HK-2 (cell line): ENCODE results near the gene PLEKHA7.
A peak's percentile ranks its signal among the peaks of the same experiment; 100 is the strongest.

Experiments
- DNase-seq: peaks from one replicate; pipeline ENCODE4 v3.0.0-alpha.2; 2018; ENCODE audit not compliant: unreplicated experiment

PLEKHA7 gene

DNA sequence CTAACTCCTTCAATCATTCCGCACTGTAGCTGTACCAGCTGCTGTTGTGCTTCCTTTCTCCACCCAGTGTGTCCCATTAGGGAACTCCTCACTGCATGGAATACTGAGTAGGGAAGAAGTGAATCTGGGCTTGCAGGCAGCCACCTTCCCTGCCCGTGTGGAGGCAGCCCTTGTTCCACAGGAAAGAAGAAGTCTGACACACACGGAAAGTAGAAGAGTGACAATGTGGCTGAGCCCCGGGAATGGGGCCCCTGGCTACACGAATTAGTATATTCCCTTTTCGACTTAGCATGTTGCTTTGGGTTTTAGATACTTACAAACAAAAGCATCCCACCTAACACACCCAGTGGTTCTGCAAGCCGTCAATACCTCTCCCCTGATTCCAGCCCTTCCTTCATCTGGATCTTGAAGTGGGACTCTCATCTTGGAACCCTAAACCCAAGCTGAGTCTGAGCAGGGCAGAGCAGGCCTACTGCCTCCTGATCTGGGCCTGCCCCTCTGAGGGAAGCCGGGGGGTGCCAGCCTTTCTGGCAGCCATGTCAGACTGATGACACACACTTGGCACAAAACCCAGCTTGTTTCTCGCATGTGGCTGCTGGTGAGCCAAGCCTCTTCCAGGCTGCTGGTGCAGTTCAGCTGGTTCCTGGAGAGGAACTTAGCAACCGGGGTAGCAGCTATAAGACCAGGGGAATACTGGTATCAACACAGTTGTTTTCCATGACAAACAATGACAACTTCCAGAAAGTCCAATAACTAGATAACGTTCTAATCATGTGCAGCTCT lies 204.1 kb downstream of the PLEKHA7 start:
- DNase-seq = no peak

DNA sequence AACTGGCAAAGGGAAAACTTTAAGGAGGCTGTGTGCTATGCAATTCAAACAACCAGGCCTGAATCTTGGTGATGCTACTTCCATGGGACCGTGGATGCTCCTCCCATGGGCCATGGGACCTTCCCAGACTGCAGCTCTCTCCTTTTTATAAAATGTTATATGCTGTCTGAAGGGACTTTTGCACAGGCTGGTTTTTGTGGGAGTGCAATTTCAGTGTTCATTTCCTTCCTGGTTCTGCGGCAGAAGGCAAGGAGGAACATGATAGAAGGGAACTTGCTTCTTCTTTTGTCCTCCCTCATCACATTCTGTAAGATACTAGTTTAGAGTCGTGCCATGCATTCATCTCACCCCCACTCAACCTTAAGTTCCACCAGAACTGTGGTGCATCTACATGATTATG lies 206.9 kb downstream of the PLEKHA7 start:
- no peak for DNase-seq

DNA sequence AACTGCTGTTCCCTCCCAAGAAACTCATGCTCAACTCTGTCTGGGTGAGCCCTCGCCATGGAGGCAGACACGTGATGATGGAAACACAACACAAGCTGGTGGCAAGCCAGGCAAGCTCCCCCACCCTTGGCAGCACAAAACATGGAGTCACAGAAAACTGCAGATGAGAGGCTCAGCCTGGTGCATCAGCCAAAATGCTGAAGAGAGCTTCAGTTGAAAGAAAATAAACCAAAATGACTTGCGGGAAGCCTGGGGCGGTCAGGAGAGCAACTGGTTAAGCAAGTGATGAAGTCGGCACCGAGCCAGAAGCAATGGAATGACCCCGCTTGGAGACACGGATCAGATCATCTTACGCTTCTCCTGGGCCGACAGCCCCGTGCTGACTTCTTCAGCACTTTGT lies 207.4 kb downstream of the PLEKHA7 start:
- DNase-seq = no peak

DNA sequence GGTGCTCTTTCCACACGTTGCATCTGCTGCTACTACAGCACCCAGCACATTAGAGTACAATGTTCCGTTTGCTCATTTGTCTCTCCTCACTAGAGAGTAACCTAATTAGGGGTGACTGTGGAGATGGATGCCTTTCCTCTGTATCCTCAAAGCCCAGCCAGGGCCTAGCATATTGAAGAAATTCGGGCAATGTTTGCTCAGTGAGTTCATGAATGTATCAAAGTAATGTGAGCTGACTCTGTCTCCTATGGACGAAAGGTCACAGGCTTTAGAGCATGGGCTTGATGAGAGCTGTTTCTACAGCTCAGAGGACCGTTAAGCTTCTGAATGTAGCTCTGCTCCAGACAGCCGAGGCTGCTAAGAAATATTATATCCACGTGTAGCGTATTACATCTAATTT lies 208.3 kb downstream of the PLEKHA7 start:
- no peak for DNase-seq

DNA sequence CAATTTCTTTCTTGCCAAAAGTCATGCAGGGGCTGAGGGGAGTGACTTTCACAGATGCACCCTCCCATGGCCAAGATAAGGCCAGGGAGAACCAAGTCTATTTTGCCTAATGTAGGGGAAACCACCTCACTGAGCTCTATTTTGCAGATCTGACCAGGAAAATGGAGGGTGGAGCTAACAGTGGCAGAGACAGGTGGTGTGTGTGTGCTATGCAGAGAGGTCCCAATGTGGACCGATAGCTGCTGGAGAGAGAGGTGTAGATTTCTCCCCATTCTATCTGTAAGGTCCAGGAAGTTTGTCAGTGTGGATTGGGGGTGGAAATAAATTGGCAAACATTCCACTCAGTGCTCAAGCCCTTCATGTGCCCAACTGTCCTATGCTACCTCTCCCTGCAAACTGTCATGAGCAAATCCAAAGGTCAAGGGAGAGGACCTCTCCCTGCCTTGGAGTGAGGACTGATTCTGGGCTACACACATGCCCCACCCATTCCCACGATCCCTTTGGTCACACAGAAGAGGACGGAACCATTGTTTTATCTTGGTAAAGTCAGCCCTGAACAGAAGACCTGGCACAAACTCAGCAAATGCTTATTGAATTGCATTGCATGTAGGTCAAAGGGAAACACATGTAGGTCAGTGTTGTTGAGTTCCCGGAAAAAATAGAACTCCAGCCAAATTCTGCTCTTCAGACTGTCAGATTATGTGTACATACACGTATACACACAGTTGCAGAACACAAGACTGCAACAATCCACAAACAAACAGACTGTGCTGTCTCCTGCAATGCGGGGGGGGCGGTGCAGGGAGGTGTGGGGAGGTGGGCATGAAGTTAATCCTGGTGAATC lies 209.9 kb downstream of the PLEKHA7 start:
- no peak for DNase-seq

DNA sequence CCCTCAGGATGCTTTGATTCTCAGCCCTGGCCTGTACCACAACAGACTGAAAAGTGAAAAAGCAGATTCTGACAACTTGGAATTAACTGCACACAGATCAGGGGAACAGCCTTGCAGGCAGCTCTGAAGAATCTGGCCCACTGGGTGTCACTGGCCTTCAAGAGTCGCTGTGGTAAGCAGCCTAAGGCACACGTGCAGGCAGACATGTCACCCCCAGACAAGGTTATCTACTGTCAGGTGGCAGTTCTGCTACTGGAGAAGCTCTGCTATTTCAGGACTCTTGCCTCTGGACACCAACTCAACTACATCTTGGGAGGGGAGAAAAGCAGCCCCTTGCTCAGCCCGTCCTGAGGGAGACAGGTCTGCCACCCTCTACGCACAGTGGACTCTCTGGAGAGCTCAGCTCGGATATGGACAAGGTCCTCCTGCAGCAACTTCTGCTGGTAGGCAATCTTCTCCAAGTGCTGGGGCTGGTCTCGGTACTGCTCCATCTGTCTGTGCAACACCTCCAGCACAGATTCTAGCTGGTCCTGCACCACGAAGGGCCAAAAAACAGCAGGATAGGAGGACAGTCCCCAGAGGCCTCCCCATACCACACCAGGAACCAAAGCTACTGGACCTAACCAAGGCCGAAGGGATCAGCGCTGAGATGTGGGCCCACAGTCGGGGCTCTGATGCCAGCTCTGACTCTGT lies 212.8 kb downstream of the PLEKHA7 start:
- DNase-seq = no peak

DNA sequence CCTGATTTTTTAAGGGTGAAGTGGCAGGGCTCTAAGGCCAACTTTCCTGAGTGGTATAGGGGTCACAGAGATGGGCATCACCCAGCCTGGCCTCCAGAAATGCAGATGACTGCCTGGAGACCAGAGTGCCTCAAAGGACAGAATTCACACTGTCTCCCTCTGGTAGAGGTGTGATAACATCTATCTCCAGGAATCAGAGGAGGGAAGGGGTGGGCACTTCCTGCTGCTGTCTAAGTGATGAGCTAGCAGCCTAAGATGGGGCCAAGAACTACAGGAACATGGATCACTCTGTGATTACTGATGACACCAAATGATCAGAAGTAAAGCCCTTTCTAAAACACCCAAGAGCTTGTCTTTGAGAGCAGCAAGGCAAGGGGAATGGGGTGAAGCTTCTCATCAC lies 213.8 kb downstream of the PLEKHA7 start:
- no peak for DNase-seq

DNA sequence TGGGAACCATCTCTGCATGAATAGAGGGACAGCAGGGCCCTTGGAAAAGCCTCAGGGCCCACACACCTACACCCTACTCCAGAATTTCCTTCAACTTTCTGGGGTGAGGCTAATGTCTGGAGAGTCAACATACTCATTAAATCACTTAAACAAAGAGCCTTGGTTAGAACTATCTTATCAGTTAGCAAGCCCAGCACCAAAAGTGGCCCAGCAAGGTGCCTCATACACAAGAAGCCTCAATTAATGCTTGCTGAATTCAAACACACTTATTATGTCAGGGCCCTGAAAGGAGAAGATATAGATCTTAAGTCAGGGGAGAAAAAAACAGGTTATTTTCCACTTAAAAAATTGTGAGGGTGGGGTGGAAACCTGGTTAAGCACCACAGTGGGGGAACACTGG lies 214.3 kb downstream of the PLEKHA7 start:
- no peak for DNase-seq

DNA sequence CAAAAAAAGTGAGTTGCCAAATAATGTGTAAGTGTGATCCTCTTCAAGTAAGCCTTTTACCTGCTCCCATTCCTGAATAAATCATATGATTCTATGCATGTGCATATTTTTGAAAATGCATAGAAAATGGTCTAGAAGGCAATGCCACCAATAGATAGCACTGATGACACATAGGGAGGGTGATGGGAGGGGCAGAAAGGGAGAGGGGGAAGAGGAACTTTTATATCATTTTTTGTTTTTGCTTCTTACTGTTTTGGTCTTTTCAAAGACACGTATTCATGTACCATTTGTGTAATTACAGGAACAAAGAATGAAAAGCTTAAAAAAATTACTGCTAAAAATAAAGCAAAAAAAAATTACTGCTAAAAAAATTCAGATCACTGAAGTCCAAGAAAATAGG lies 215.0 kb downstream of the PLEKHA7 start:
- DNase-seq = no peak

DNA sequence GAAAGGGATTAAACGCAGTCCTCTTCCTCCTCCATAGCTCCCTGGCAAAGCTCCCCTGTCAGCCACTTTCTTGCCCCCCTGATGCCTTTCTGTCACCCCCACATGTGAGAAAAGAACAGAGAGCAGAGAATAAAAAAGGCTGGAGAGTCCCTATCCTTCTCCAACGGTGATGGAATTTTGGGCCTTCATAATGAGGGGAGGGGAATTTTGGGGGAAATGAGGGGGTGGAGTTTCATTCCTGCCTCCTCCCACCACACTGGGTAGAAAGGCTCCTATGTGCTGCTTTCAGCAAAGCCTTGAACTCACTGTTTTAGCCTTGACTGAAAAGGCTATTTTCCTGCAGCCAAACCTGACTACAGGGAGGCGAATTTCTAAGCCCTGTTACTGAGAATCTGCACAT lies 216.4 kb downstream of the PLEKHA7 start:
- no peak for DNase-seq

DNA sequence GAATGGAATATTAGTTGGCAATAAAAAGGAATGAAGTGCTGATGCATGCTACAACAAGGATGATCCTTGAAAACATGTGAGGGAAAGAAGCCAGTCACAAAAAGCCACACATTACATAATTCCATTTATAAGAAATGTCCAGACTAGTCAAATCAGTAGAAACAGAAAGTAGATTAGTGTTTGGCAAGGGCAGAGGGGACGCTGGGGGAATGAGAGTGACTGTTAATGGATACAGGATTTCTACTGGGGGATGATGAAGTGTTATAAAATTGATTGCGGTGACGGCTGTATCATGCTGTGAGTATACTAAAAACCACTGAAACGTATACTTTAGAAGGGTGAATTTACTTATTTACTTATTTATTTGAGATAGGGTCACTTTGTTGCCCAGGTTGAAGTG lies 217.9 kb downstream of the PLEKHA7 start:
- DNase-seq = no peak

DNA sequence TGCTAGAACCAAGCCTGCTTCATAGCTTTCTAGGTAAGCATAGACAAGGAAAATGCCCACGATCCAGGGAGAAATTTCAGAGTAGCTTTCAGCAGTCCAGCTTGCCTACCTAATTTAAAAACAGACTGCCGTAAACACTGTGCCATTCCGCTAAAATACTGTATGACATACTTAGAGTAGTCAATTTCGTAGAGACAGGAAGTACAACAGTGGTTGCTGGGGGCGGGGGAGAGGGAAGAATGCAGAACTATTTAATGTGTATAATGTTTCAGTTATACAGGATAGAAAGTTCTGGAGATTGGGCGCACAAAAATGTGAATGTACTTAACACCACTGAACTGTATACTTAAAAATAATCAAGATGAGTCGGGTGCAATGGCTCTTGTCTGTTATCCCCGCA lies 219.1 kb downstream of the PLEKHA7 start:
- no peak for DNase-seq

DNA sequence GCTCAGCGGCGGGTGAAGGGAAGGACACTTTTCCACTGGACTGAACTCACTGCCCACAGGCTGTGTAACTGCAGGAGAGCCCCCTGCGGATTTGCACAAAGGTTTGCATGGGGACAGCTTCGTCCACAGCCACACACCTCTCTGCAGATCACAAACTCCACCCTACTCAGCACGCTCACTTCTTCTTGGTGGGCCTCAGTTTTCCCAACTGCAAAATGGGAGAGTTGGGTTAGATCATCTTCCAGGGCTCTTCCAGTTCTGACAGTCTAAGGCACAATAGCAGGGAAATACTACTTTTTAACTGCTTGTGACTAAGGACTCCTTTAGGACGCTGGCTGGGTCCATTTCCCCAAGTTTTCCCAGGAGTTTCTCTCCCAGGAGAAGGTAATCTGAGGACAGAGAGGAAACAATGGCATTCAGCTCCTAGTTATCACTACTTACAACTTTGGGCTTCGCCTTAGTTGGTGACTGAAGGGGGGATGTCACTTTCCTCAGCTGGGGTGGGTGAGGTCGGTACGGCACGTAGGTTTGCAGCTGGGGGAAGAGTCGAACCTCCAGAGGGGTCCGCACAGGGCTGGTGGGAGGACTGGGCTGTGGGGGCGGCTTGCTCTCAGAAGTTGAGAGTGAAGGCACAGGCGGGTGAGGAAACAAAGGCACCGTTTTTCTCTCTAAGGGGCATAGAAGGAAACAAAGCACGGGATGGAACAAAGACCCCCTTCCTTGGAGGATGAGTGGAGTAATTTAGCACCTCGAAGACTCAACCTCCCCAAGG lies 220.0 kb downstream of the PLEKHA7 start:
- DNase-seq = no peak

DNA sequence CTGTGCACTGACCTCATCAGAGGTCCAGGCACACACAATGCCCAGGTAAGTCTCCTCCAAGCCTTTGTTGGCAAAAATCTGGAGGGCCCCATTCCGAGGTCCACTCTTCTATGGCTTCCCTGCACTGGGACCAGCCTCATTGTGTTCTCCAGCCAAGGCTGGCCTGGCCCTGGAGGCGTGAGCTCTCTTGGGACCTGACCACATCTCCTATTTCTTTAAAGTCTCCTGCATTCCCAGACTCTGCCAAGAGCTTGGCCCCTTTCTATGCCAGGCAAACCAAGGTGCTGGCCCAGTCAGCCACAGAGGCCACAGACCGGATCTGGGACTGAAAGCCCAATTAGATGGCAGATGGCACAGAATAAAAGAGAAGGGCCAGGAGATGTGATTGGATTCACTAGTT lies 220.7 kb downstream of the PLEKHA7 start:
- no peak for DNase-seq

DNA sequence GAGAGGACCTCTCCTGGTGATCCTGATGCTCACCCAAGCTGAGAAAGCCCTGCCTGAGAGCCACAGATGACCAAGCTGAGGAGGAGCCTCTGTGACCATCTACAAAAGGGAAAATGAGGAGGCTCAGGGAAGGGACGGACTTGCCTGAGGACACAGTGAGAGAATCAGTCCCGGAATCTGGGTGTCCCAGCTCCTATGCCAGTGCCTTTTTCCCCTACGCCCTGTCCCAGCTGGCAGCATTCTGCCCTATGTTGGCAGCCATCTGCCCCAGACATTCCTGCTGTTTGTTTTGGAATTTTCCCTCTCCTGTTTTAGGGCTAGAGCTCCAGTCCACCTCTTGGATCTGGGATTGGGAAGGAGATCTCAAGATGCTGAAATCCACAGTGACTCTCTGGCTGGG lies 221.2 kb downstream of the PLEKHA7 start:
- no peak for DNase-seq

DNA sequence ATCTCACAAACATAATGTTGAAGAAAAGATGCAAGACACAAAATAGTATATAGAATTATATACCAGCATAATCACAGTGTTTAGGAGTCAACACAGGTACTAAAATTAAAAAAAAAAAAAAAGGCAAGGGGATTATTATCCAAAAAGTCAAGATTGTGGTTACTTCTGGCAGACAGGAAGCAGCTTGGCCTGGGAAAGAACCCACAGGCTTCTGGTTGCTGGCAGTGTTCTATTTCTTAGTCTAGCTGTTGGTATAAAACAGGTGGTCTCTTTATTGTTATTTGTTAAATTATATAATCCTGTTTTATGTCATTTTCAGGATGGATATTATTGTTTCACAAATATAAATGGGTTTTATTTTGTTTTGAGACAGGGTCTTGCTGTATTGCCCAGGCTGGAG lies 221.8 kb downstream of the PLEKHA7 start:
- no peak for DNase-seq

DNA sequence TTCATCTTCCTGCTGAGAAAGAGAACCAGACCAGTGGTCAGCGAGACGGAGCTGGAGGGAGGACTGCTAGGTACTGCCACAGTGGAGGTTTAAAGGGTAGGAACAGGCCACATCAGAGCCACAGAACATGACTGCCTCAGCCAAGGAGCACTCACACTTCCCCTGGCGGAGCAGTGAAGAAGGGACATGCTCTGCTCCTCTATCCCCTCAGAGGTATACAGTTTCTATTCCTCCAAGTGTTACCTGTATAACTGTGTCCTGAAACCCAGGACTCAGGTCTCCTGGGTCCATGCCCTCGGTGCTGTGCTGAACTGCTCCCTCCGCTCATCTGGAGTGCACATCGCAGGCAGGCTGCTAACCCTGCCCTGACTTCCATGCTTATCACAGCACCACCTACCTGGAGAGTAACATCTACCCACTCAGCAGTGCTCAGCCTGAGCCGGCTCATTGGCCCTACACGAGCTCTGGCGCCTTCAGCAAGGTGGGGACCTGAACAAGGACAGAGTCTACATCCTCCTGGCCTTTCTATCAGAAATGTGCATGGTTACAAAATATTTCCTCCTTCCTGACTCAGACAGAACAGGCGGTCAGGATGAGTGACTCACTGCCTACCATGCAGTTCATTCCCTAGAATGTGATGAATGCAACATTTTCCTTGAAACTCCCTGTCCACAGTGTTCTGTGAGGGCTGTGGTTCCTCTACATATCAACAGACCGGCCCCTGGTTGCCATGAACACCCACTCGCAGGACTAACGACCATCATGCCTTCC lies 222.8 kb downstream of the PLEKHA7 start:
- DNase-seq = peak; percentile 48

DNA sequence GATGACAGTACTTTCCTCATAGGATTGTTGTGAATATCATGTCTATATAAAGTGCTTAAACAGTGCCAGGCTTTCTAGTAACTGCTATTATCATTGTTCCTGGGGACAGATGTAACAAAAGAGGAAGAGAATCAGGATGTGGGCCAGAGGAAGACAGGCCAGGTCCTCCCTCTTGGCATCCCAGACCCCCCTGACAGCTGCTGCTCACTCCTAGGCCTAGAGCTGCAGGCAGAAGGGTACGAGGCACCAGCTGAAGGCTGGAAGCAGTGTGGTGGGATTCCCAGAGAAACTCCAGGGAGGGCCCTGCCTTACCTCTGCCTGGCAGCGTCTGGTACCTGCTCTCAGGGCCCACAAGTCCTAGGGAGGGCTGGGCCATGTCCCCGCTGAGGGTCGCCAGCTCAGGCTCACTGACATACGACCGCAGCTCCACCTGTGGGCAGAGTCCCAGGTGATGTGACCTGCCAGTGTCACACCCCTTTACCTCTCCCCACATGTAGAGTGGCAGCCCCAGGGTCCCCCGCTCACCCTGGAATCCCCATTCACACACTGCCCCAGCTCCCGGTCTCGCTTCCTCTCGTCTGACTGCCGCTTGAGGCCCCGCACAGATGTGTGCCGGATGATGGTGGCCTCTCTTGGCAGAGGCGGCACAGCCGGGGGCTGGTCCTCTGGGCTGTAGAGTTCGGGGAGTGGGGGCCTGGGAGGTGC lies 223.6 kb downstream of the PLEKHA7 start:
- no peak for DNase-seq

DNA sequence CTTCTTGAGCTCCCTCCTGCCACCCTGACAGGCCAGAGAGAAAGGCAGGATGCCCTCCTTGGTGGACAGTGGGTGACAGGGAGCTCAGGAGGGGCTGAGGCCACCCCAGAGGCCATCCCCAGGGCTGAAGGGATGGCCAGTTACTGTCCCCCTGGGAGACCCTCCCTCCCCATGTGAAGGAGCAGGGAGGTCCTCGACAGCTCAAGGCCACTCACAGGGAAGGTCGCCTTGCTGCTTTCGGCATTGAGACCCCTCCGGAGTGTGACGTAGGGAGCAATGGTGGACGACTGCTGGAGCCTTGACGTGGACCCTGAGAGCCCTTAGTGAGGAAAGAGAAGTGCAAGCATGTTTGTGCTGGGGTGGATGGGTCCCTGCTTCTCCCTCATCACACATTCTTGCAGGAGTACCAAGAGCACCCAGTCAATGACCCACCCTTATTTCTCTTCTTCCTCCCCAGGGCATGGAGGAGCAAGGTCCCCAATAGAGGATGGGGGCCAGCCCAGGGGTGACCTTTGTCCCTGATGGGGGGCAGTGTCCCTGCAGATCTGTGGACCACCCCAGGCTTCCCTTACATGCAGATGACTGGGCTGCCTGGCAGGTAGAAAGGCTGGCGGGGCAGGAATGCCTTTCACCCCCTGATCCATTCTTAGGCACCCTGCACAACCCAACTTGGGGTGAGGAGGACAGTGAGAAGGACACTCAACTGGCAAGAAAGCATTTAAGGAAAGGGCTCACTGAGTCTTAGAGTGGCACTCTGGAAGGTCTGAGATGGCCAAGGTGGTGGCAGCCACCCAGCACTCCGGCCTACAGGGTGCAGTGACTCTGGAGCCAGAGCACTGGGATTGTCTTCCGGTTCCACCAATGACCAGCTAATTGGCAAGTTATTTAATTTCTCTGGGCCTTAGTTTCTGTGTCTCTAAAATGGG lies 224.4 kb downstream of the PLEKHA7 start:
- DNase-seq = no peak

DNA sequence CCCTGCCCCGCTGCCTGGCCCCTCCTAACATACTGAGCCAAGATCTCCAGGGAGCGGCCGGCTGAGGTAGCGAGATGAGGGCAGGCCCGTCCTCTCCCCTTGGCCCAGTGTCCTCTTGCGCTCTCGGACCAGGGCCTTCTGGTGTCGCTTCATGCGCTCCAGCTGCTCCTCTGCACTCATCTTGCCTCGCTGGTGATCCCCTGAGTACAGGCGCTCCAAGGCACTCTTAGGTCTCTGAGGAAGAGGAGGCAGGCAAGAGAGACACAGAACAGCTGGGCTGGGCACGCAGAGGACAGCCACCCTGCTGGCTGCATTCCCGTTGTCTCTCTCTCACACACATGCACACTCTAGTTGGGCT lies 225.2 kb downstream of the PLEKHA7 start:
- DNase-seq = no peak
